ENCODE data around the gene SERPINB13. TPM values are rescaled to one million over a fixed set of nuclear protein-coding genes. Genes with fewer than 3 reads are reported as not detected.

SERPINB13 gene
- polyA plus RNA-seq, 2 of the 4 experiments (the other 2 are of a cell fraction): not detected

DNA sequence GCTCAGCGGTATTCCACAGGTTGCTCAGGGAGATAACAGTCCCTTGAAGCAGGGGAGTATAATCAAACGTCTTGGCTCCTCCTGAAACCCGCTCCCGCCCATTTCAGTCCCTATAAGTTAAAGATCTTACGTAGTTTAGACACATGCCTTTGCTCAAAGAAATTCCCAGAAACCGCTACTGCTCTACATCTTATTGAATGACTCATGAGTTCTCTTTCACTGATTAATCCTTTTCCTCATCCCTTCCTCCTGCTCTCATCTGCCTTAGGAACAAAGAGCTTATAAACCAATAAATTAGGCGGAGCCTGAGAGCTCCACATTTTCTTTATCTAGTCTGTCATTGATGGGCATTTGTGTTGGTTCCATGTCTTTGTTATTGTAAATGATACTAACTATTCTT is 61.1 kb downstream of the SERPINB13 start:
- no peak overlapping the region for H3K27ac ChIP-seq

More for the DNA sequence above, 61.1 kb downstream of the SERPINB13 start:
- H3K4me3 ChIP-seq: no peak overlapping the region
- WGBS (ENCODE audit: missing lambda C conversion rate): 32% methylated on average over 7 of the region's 7 CpGs
- TF ChIP-seq NFE2L2 (conservative IDR thresholded peaks at IDR 0.05; ENCODE audit: low read length): no peak
- TF ChIP-seq POLR2AphosphoS2 (conservative IDR thresholded peaks at IDR 0.05; ENCODE audit: low read length): no peak
- TF ChIP-seq, protein P1, sequence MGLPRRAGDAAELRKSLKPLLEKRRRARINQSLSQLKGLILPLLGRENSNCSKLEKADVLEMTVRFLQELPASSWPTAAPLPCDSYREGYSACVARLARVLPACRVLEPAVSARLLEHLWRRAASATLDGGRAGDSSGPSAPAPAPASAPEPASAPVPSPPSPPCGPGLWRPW (IDR thresholded peaks at IDR 0.05): no peak
- TF ChIP-seq HOXA7 (CRISPR knock-in tag; IDR thresholded peaks at IDR 0.05): no peak
- TF ChIP-seq ZSCAN20 (CRISPR knock-in tag; IDR thresholded peaks at IDR 0.05): no peak
- TF ChIP-seq, protein P2, sequence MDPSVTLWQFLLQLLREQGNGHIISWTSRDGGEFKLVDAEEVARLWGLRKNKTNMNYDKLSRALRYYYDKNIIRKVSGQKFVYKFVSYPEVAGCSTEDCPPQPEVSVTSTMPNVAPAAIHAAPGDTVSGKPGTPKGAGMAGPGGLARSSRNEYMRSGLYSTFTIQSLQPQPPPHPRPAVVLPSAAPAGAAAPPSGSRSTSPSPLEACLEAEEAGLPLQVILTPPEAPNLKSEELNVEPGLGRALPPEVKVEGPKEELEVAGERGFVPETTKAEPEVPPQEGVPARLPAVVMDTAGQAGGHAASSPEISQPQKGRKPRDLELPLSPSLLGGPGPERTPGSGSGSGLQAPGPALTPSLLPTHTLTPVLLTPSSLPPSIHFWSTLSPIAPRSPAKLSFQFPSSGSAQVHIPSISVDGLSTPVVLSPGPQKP (IDR thresholded peaks at IDR 0.05; ENCODE audit: low read depth, low read length): no peak
- TF ChIP-seq ZFP36 (IDR thresholded peaks at IDR 0.05; ENCODE audit: borderline replicate concordance, partially characterized antibody): no peak
- no peak for TF ChIP-seq FOSL2 (IDR thresholded peaks at IDR 0.05)
- no peak for TF ChIP-seq FOSL2 (CRISPR knock-in tag; IDR thresholded peaks at IDR 0.05)
- TF ChIP-seq TFCP2L1 (CRISPR knock-in tag; IDR thresholded peaks at IDR 0.05): no peak
- no peak for TF ChIP-seq RARB (CRISPR knock-in tag; IDR thresholded peaks at IDR 0.05)
- TF ChIP-seq RFX5 (IDR thresholded peaks at IDR 0.05): no peak
- TF ChIP-seq, protein P3, sequence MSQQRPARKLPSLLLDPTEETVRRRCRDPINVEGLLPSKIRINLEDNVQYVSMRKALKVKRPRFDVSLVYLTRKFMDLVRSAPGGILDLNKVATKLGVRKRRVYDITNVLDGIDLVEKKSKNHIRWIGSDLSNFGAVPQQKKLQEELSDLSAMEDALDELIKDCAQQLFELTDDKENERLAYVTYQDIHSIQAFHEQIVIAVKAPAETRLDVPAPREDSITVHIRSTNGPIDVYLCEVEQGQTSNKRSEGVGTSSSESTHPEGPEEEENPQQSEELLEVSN (IDR thresholded peaks at IDR 0.05; ENCODE audit: borderline replicate concordance, low read depth): no peak
- no peak for TF ChIP-seq RNF2 (IDR thresholded peaks at IDR 0.05; ENCODE audit: borderline replicate concordance, low read depth)
- TF ChIP-seq CHD2 (IDR thresholded peaks at IDR 0.05; ENCODE audit: low read length, partially characterized antibody): no peak
- TF ChIP-seq PHF8 (IDR thresholded peaks at IDR 0.05; ENCODE audit: borderline replicate concordance, low read depth): no peak
- TF ChIP-seq GATA3 (IDR thresholded peaks at IDR 0.05; ENCODE audit: borderline replicate concordance): no peak
- no peak for TF ChIP-seq FOSB (CRISPR knock-in tag; IDR thresholded peaks at IDR 0.05)
- TF ChIP-seq, protein P4, sequence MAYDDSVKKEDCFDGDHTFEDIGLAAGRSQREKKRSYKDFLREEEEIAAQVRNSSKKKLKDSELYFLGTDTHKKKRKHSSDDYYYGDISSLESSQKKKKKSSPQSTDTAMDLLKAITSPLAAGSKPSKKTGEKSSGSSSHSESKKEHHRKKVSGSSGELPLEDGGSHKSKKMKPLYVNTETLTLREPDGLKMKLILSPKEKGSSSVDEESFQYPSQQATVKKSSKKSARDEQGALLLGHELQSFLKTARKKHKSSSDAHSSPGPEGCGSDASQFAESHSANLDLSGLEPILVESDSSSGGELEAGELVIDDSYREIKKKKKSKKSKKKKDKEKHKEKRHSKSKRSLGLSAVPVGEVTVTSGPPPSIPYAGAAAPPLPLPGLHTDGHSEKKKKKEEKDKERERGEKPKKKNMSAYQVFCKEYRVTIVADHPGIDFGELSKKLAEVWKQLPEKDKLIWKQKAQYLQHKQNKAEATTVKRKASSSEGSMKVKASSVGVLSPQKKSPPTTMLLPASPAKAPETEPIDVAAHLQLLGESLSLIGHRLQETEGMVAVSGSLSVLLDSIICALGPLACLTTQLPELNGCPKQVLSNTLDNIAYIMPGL (CRISPR knock-in tag; IDR thresholded peaks at IDR 0.05; ENCODE audit: borderline replicate concordance): no peak
- no peak for TF ChIP-seq HOXB5 (CRISPR knock-in tag; IDR thresholded peaks at IDR 0.05)
- no peak for TF ChIP-seq FOXS1 (CRISPR knock-in tag; IDR thresholded peaks at IDR 0.05)
- H3K4me1 ChIP-seq: no peaks in the 10 kb centered on the region
- no peak for FAIRE-seq
- DNase-seq (ENCODE audit: low read depth in 1 of 2, low spot score in 1 of 2): no peak
- H3K4me2 ChIP-seq: no peak overlapping the region
- no peaks in the 10 kb centered on the region for H3K9me3 ChIP-seq
- ChIA-PET POLR2A (no interaction called here), CTCF (no interaction called here)
- no peak for ATAC-seq

Other genes with a start within 250 kb of the SERPINB13 start
- gene KDSR, start 220.1 kb upstream of the SERPINB13 start, polyA plus RNA-seq (2011; rRNA removed): 21.2 and 22.6 TPM in 2 replicates
- gene KDSR, start 220.1 kb upstream of the SERPINB13 start, polyA plus RNA-seq (2017; fragmentation: RNase III; extraction: RNeasy Plus Mini Kit Qiagen cat#74134 plus additional on column Dnase treatment): 10.4 to 14.2 TPM (median 13.6 TPM) in 3 replicates
- gene VPS4B, start 164.9 kb upstream of the SERPINB13 start, polyA plus RNA-seq (2011; rRNA removed): 19.8 and 24.2 TPM in 2 replicates
- gene VPS4B, start 164.9 kb upstream of the SERPINB13 start, polyA plus RNA-seq (2017; fragmentation: RNase III; extraction: RNeasy Plus Mini Kit Qiagen cat#74134 plus additional on column Dnase treatment): 20.6 to 21.8 TPM (median 21.8 TPM) in 3 replicates
- gene SERPINB5, start 110.4 kb upstream of the SERPINB13 start, polyA plus RNA-seq (2011; rRNA removed): 0.11 and 0.12 TPM in 2 replicates
- gene SERPINB5, start 110.4 kb upstream of the SERPINB13 start, polyA plus RNA-seq (2017; fragmentation: RNase III; extraction: RNeasy Plus Mini Kit Qiagen cat#74134 plus additional on column Dnase treatment): 0.04 to 0.08 TPM (median 0.08 TPM) in 3 replicates
- gene SERPINB12, start 45.0 kb upstream of the SERPINB13 start, polyA plus RNA-seq (2011; rRNA removed): not detected in 2 replicates
- gene SERPINB12, start 45.0 kb upstream of the SERPINB13 start, polyA plus RNA-seq (2017; fragmentation: RNase III; extraction: RNeasy Plus Mini Kit Qiagen cat#74134 plus additional on column Dnase treatment): not detected in 3 replicates
- 0.16 and 0.34 TPM in 2 replicates for gene SERPINB4, start 56.9 kb downstream of the SERPINB13 start, polyA plus RNA-seq (2011; rRNA removed)
- gene SERPINB4, start 56.9 kb downstream of the SERPINB13 start, polyA plus RNA-seq (2017; fragmentation: RNase III; extraction: RNeasy Plus Mini Kit Qiagen cat#74134 plus additional on column Dnase treatment): 0.15 TPM in 1 of 3 replicates, not detected in the others
- 0.19 and 0.25 TPM in 2 replicates for gene SERPINB3, start 74.5 kb downstream of the SERPINB13 start, polyA plus RNA-seq (2011; rRNA removed)
- gene SERPINB3, start 74.5 kb downstream of the SERPINB13 start, polyA plus RNA-seq (2017; fragmentation: RNase III; extraction: RNeasy Plus Mini Kit Qiagen cat#74134 plus additional on column Dnase treatment): not detected in 3 replicates
- 0.22 and 0.37 TPM in 2 replicates for gene SERPINB11, start 115.6 kb downstream of the SERPINB13 start, polyA plus RNA-seq (2011; rRNA removed)
- gene SERPINB11, start 115.6 kb downstream of the SERPINB13 start, polyA plus RNA-seq (2017; fragmentation: RNase III; extraction: RNeasy Plus Mini Kit Qiagen cat#74134 plus additional on column Dnase treatment): not detected in 3 replicates
- gene SERPINB7, start 188.1 kb downstream of the SERPINB13 start, polyA plus RNA-seq (2011; rRNA removed): 2.9 and 3.6 TPM in 2 replicates
- gene SERPINB7, start 188.1 kb downstream of the SERPINB13 start, polyA plus RNA-seq (2017; fragmentation: RNase III; extraction: RNeasy Plus Mini Kit Qiagen cat#74134 plus additional on column Dnase treatment): 0.84 to 1.1 TPM (median 0.88 TPM) in 3 replicates